Brain microvascular endothelial cell (primary cell): Measurements from ENCODE around the gene MUC2.

Experiments used
- DNase-seq: peaks from one replicate; pipeline ENCODE4 v3.0.0-alpha.2; 2020
- H3K27ac ChIP-seq: fragments of 250-450 bp; sonication (Bioruptor Pico); 2 replicates; pipeline ENCODE4 v1.5.1; 2020; ENCODE audit warnings: mild to moderate bottlenecking, moderate library complexity
- H3K27me3 ChIP-seq: fragments of 250-450 bp; sonication (Bioruptor Pico); replicated peaks from 2 replicates; pipeline ENCODE4 v1.5.1; 2020; ENCODE audit warnings: mild to moderate bottlenecking
- H3K36me3 ChIP-seq: fragments of 250-450 bp; sonication (Bioruptor Pico); replicated peaks from 2 replicates; pipeline ENCODE4 v1.5.1; 2020; ENCODE audit warnings: mild to moderate bottlenecking
- H3K4me3 ChIP-seq: 2 replicates; pipeline ENCODE4 v1.5.1; 2011; ENCODE audit warnings: low read depth, mild to moderate bottlenecking, control low read depth, low read length, moderate library complexity
- in situ Hi-C: cut with HindIII; loops from 2 replicates; pipeline ENCODE4 v1.10.0; 2017; ENCODE audit warnings: low sequenced_read_pairs, low pct_ligation_motif_present
- TF ChIP-seq, protein P1 (sequence below): IDR thresholded peaks from 2 replicates; pipeline ENCODE4 v1.5.1; 2011; ENCODE audit warnings: low read depth, mild to moderate bottlenecking, moderate library complexity, low read length, control low read depth, inconsistent platforms; ENCODE audit errors: missing control alignments

The MUC2 gene

DNA sequence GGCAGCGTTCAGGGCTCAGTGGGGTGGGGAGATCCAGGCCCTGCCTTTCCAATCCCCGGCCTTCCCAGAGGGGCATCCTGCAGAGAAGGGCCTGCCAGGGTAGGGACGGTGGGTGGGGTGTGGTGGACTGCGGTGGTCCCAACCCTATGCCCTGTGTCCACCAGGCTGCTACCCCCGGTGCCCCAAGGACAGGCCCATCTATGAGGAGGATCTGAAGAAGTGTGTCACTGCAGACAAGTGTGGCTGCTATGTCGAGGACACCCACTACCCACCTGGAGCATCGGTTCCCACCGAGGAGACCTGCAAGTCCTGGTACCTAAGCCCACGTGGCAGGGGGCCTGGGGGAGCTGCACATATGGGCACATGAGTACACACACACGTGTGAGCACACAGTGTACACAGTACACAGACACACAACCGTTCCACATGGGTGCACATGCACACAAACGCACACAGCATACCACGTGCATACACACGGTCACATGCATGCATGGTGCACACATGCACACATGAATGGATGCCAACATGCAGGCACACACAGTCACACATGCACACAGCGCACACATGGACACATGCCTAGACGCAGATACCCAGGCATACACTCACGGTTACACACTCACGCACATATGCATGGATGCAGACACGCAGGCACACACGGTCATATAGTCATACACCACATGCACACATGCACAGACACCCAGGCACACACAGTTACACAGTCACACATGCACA, 16.1 kb downstream of the MUC2 start:
- DNase-seq: no peak
- no peak overlapping the region for H3K27ac ChIP-seq
- TF ChIP-seq, protein P1, sequence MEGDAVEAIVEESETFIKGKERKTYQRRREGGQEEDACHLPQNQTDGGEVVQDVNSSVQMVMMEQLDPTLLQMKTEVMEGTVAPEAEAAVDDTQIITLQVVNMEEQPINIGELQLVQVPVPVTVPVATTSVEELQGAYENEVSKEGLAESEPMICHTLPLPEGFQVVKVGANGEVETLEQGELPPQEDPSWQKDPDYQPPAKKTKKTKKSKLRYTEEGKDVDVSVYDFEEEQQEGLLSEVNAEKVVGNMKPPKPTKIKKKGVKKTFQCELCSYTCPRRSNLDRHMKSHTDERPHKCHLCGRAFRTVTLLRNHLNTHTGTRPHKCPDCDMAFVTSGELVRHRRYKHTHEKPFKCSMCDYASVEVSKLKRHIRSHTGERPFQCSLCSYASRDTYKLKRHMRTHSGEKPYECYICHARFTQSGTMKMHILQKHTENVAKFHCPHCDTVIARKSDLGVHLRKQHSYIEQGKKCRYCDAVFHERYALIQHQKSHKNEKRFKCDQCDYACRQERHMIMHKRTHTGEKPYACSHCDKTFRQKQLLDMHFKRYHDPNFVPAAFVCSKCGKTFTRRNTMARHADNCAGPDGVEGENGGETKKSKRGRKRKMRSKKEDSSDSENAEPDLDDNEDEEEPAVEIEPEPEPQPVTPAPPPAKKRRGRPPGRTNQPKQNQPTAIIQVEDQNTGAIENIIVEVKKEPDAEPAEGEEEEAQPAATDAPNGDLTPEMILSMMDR: no peak
- H3K4me3 ChIP-seq: no peak overlapping the region
- no peaks in the 10 kb centered on the region for H3K36me3 ChIP-seq
- in situ Hi-C loops: no loop called here
- H3K27me3 ChIP-seq: no peaks in the 10 kb centered on the region

DNA sequence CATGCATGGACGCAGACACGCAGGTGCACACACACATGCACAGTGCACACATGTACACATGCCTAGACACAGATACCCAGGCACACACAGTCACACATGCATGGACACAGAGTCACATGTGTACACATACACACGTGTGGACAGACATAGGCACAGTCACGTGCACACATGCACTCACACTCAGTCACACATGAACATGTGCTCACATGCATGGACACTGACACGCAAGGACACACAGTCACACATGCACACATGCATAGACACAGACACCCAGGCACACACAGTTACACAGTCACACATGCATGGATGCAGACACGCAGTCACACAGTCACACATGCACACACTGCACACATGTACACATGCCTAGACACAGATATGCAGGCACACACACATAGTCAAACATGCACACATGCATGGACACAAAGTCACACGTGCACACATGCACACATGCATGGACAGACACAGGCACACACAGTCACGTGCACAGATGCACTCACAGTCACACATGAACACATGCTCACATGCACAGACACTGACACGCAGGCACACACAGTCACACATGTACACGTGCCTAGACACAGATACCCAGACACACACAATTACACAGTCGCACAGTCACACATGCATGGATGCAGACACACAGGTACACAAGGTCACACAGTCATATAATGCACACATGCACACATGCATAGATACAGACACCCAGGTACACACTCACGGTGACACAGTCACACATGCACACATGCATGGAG, 16.8 kb downstream of the MUC2 start:
- H3K36me3 ChIP-seq: no peaks in the 10 kb centered on the region
- TF ChIP-seq, protein P1: no peak
- no peak overlapping the region for H3K4me3 ChIP-seq
- DNase-seq: no peak
- H3K27ac ChIP-seq: no peak overlapping the region
- H3K27me3 ChIP-seq: no peaks in the 10 kb centered on the region
- in situ Hi-C loops: no loop called here

DNA sequence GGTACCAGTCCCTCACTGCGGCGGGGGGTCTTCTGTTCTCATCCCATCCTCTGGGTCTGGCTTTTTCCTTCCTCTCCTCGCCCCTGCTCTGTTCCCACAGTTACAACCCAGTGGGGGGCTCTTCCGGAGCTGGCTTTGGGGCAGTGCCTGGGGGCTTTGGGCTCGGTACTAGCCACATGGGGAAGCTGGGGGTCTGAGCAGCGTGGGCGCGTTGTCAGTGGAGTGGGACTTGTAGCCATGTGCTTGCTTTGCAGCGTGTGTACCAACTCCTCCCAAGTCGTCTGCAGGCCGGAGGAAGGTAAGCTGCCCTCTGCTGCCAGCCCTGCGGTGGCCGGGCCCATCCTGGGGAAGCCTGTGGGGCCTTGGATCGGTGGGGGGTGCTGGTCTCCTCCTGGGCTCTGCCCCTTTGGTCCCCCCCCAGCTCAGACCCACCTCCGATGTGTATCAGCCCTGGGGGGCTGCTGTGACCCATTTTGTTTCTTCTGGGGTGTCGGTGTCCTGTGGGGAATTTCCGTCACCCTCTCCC, 17.5 kb downstream of the MUC2 start:
- no peak overlapping the region for H3K4me3 ChIP-seq
- no peaks in the 10 kb centered on the region for H3K27me3 ChIP-seq
- TF ChIP-seq, protein P1: no peak
- no peak for DNase-seq
- no peak overlapping the region for H3K27ac ChIP-seq
- no peaks in the 10 kb centered on the region for H3K36me3 ChIP-seq
- in situ Hi-C loops: no loop called here

DNA sequence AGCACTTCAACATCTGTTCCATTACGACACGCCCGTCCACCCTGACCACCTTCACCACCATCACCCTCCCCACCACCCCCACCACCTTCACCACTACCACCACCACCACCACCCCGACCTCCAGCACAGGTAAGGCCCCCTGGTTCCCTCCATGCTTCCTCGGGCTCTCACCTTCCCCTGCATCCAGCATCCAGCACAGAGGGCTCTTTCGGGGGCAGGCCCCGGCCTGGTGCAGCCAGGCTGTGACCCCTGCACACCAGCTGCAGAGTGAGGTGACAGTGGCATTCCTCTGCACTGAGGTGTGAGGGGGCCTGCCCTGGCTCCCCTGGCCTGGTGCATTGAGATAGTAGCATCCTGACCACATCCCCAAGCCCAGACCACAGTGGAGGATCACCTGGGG, 18.2 kb downstream of the MUC2 start:
- in situ Hi-C loops: no loop called here
- Histone ChIP-seq H3K27me3 (no peaks in the 10 kb centered on the region), H3K27ac (no peak overlapping the region), H3K36me3 (no peaks in the 10 kb centered on the region), H3K4me3 (no peak overlapping the region)
- TF ChIP-seq, protein P1: no peak
- no peak for DNase-seq

DNA sequence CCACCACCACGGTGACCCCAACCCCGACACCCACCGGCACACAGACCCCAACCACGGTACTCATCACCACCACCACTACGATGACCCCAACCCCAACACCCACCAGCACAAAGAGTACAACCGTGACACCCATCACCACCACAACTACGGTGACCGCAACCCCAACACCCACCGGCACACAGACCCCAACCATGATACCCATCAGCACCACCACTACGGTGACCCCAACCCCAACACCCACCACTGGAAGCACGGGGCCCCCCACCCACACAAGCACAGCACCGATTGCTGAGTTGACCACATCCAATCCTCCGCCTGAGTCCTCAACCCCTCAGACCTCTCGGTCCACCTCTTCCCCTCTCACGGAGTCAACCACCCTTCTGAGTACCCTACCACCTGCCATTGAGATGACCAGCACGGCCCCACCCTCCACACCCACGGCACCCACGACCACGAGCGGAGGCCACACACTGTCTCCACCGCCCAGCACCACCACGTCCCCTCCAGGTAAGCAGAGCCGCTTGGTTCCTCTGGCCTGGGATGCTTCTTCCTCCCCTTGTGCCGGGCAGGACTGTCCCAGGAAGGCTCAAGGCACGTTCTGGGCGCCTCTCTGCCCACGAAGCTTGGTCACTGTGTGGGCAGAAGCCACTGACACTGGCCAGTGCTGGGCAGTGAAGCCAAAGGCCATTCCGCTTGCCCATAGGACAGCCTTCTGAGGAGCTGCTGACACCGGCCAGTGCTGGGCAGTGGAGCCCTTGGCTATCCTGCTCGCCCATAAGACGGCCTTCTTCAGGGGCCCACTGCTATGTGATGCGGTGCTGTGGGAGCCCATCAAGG, 25.1 kb downstream of the MUC2 start:
- in situ Hi-C loops: no loop called here
- Histone ChIP-seq H3K36me3 (no peaks in the 10 kb centered on the region), H3K4me3 (no peak overlapping the region), H3K27me3 (no peaks in the 10 kb centered on the region), H3K27ac (no peak overlapping the region)
- DNase-seq: no peak
- TF ChIP-seq, protein P1: no peak
